GM18867 (cell line): Measurements from ENCODE around the gene LRRC14B.
"Not testable (repeated sequence)": the region's sequence is repeated elsewhere in the genome, so short reads cannot be mapped to it uniquely, and the experiment has no call there.

Source experiments
- ATAC-seq: cut with Tn5 transposase; IDR thresholded peaks from one replicate; pipeline ENCODE4 v1.9.1; 2021; ENCODE audit warnings: mild to moderate bottlenecking, moderate library complexity; ENCODE audit not compliant: unreplicated experiment

LRRC14B gene

DNA sequence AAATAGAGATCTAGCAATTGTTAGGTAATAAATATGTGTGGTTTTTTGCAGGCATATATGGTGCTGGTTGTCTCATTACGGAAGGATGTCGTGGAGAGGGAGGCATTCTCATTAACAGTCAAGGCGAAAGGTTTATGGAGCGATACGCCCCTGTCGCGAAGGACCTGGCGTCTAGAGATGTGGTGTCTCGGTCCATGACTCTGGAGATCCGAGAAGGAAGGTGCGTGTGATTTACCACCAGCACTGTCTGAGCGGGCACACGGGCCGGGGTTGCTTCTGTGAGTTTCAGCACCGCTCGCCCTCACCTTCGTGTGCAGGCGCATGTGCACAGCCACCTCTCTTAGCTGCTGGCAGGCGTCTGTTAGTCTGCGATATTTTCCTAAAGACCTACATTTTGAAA is 42.1 kb downstream of the LRRC14B start:
- ATAC-seq: not testable (repeated sequence)

DNA sequence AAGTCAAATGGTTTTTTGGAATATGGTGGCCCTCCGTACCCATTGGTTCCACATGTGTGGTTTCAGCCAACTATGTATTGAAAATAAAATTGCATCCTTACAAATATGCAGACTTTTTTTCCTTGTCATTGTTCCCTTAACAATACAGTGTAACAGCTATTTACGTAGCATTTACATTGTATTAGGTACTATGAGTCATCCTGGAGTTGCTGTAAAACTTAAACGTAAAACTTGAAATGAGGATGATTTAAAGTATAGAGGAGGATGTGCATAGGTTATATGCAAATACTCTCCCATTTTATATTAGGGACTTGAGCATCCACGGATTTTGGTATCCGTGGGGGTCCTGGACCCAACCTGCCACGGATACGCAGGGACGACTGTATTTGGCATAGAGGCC is 43.2 kb downstream of the LRRC14B start:
- ATAC-seq: no peak

DNA sequence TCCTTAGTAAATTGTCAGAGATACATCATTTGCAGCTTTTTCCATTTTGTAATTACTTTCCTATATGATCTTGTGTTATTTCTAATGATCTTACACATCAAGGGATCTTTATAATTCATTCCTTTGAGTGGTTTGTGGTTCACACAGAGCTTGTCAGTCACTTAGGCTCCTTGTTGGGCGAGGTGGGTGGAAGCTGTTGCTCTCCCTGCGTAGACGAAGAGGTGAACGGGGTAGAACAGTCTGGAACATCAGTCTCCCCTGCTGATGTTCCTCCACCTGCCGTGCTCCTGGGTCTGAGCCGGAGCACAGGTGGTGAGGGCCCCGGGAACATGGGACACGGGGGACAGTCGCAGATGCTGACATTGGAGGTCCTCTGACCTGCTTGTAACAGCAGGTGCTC is 44.2 kb downstream of the LRRC14B start:
- ATAC-seq: not testable (repeated sequence)

DNA sequence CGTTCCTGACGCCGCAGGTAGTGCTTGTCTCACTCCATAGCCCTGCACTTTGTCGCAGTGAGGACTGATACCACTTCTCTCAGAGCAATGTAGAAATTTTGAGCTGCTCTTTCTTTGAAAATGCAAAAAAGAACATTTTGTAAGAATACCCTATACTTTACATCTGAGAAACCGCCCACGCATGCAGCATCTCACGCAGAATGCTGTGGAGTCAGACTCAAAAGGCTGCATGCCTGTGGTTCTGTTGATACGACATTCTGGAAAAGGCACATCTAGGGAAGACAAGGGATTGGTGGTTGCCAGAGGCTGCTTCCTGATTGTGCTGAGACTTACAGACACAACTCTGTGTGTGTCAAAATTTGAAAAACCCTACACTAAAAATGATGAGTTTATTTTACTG is 46.6 kb downstream of the LRRC14B start:
- ATAC-seq: not testable (repeated sequence)

DNA sequence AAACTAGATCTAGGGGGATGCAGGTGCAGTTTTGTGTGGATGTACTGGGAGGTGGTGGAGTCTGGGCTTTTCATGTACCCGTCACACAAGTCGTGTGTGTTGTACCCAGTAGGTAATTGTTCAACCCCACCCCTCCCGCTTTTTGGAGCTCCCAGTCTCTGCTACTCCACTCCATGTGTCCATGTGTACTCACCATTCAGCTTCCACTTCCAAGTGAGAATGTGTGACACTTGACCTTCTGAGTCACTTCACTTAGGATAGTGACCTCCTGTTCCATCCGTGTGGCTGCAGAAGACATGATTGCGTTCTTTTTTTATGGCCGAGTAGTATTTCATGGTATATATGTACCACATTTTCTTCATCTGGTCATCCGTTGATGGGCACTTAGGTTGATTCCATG is 49.3 kb downstream of the LRRC14B start:
- ATAC-seq: not testable (repeated sequence)

DNA sequence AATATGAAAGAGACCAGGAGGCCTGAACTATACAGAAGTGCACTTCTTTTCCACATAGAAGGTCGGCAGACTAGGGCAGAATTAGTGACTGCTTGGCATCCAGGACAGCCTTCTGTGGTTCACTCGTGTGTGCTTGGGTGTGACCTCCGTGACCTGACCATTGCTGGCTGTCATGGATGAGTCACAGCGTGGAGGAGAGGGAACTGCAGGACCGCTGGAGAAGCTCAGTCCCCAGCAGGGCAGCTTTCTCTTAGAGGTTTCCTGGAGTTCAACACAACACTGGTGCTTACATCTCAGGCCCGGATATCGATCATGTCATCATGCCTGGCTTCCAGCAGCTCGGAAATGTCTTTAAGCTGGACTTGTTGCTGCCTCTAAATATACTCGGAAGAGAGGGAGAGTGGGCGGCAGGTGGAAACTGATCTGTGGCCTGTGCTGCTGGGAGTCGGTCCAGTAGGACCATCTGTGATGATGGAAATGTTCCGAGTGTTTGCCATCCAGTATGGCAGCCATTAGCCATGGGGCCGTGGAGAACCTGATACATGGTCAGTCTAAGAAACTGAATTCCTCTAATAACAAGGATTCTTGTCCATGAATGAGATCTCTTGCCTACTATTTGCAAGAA is 49.9 kb downstream of the LRRC14B start:
- ATAC-seq: not testable (repeated sequence)

DNA sequence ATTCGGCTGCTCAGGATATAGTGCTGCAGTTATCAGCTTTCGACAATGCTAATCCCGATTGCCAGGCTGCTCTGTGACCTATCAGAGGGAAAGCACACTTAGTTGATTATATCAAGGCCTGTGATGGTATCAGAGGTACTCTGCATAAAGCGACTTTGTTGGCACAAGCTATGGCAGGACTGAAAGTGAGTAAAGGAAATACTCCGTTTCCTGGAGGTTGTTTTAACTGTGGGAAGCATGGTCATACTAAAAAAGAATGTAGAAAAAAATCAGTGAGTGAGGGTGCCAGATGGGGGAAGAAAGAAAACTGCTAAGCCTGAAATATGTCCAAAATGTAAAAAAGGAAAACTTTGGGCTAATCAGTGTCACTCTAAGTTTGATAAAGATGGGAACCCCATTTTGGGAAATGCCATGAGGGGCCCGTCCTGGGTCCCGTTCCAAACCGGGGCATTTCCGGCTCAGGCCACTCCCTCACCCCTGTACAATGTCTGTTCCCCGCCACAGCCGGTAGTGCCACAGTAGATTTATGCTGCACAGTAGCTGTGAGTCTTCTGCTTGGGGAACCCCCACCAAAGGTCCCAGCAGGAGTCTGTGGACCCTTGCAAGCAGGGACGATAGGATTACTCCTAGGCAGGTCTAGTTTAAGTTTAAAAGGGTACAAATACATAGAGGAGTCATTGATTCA is 52.5 kb downstream of the LRRC14B start:
- not testable (repeated sequence) for ATAC-seq

DNA sequence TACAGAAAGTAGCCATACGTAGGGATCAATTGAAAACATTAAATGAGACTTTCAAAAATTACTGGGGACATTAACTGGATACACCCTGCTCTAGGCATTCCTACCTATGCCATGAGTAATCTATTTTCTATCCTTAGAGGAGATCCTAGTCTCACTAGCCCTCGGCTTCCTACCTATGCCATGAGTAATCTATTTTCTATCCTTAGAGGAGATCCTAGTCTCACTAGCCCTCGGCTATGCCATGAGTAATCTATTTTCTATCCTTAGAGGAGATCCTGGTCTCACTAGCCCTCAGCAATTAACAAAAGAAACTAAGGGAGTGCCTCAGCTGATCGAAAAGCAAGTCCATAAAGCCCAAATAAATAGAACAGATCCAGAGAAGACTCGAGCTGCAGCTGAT is 54.4 kb downstream of the LRRC14B start:
- not testable (repeated sequence) for ATAC-seq
